Measurements from ENCODE around the gene LKAAEAR1. TPM values are rescaled to one million over a fixed set of nuclear protein-coding genes. Genes with fewer than 3 reads are reported as not detected.

Gene LKAAEAR1
- total and polyA plus RNA-seq, 2 experiments from 2014 or later = 1.8 TPM; not detected in 1

DNA sequence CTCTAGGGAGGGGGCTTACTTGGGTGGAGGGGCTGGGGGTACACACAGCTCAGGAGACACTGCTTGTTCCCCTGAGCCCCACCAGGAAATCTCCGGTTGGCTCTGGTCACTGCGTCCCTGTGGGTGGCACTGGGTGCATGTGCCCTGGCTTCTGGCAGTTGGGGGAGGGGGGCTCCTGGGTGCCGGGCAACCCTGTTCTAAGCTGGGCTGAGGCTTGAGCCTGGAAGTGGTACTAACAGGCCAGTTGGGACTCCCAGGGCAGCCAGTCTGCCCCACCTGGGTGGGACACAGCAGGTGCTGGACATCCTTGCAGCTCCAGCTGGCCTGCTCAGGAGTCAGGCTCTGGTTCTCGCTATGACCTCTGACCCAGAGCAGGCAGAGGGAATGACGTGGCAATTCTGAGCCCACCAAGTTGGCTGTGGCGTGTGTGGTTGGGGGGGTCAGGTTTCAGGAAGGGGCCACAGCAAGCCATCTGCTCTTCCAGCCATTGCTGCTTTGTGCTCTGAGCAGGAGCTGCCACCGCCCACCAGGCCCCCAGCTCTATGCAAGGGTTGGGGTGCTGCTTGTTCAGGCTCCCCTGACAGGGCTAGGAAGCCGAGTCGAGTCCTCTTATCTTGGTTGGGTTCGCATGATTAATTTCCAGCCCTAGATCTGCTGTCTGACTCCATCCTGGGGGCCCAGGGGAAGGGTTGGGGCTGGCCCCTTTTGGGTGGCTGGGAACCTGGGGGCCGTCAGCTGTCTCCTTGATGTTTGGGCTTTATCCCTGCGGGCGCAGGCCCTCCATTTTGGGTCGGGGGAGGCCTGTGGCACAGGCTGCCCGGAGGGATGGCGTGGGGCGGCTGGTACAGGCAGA is 47.6 kb downstream of the LKAAEAR1 start:
- no peak overlapping the region for H3K27ac ChIP-seq (ENCODE audit: low read depth)
- no peaks in the 10 kb centered on the region for H3K79me2 ChIP-seq (replicated peaks; ENCODE audit: insufficient read depth)
- TF ChIP-seq REST (IDR thresholded peaks at IDR 0.05; ENCODE audit: unreplicated experiment) (no peak), CREB1 (CRISPR knock-in tag; IDR thresholded peaks at IDR 0.05; ENCODE audit: low read depth) (no peak), ZNF114 (CRISPR knock-in tag; IDR thresholded peaks at IDR 0.05) (no peak), STAT1 (IDR thresholded peaks at IDR 0.05; ENCODE audit: unreplicated experiment) (no peak), NANOG (IDR thresholded peaks at IDR 0.05; ENCODE audit: borderline replicate concordance) (no peak), JUNB (IDR thresholded peaks at IDR 0.05; ENCODE audit: unreplicated experiment) (no peak), ETS1 (IDR thresholded peaks at IDR 0.05) (no peak), ZNF462 (CRISPR knock-in tag; IDR thresholded peaks at IDR 0.05) (no peak), CTCF (conservative IDR thresholded peaks at IDR 0.05; ENCODE audit: low read depth in 2 of 2) (no peak), POLR2AphosphoS5 (IDR thresholded peaks at IDR 0.05; ENCODE audit: low read depth) (no peak), EZH2 (IDR thresholded peaks at IDR 0.05; ENCODE audit: low read depth, unreplicated experiment) (no peak), EZH2phosphoT487 (IDR thresholded peaks at IDR 0.05; ENCODE audit: unreplicated experiment) (no peak), ZNF331 (CRISPR knock-in tag; IDR thresholded peaks at IDR 0.05; ENCODE audit: low read depth) (no peak)
- ATAC-seq = no peak
- H3K4me1 Mint-ChIP-seq = peaks cover 32% of the 10 kb centered on the region
- peaks cover 6% of the 10 kb centered on the region for H3K36me3 Mint-ChIP-seq (ENCODE audit: low read depth)
- DNase-seq (ENCODE audit: low spot score) = no peak
- peaks cover 32% of the 10 kb centered on the region for H3K4me1 ChIP-seq (ENCODE audit: insufficient read depth)
- H3K9me2 ChIP-seq (ENCODE audit: insufficient read depth) = no peaks in the 10 kb centered on the region
- H3K27me3 Mint-ChIP-seq (ENCODE audit: insufficient read depth, low read depth, poor library complexity) = peaks cover 43% of the 10 kb centered on the region
- H3K36me3 ChIP-seq (ENCODE audit: insufficient read depth) = no peaks in the 10 kb centered on the region
- no peak overlapping the region for H3K27ac Mint-ChIP-seq
- no peak overlapping the region for H3K4me3 ChIP-seq
- no peak overlapping the region for H3K4me3 Mint-ChIP-seq
- H2AFZ ChIP-seq = no peak overlapping the region
- H3K4me2 ChIP-seq = peak overlapping the region; percentile 91; the same call in 1 of the 2 replicates
- peaks cover 44% of the 10 kb centered on the region for H3K27me3 ChIP-seq (ENCODE audit: insufficient read depth)
- H4K20me1 ChIP-seq (replicated peaks; ENCODE audit: insufficient read depth) = no peaks in the 10 kb centered on the region
- peaks cover 10% of the 10 kb centered on the region; the same call in 1 of the 2 replicates for H3F3A ChIP-seq (replicated peaks; ENCODE audit: low read depth)
- no peaks in the 10 kb centered on the region for H3K9me3 Mint-ChIP-seq
